Kidney tubule cell (primary cell): ENCODE measurements around the gene RNF121.
A peak's percentile ranks its signal among the peaks of the same experiment; 100 is the strongest.

Source experiments
- DNase-seq: peaks from one replicate; pipeline ENCODE4 v3.0.0-alpha.2; 2018; ENCODE audit warnings: low spot score

RNF121 gene

GRCh38 chr11:72006309-72007088 is 77.7 kb downstream of the RNF121 start:
- no peak for DNase-seq

DNA sequence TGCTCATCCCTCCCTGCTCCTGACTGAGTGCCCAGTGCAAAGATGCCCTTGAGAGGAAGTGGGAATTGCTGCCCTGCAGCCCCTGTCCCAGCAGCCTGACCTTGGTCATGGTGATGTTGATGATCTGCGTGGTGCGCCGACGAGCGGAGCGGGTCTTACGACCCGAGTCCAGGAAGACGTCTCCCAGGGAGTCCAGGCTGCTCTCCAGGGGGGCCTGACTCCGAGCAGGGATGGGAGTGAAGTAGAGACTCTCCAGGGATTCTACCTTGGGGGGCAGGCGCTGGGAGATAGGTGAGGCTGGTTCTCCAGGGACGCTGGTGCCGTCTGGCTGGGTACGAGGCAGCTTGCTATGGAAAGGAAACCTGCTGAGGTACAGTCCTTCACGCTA is 78.2 kb downstream of the RNF121 start:
- DNase-seq: no peak

DNA sequence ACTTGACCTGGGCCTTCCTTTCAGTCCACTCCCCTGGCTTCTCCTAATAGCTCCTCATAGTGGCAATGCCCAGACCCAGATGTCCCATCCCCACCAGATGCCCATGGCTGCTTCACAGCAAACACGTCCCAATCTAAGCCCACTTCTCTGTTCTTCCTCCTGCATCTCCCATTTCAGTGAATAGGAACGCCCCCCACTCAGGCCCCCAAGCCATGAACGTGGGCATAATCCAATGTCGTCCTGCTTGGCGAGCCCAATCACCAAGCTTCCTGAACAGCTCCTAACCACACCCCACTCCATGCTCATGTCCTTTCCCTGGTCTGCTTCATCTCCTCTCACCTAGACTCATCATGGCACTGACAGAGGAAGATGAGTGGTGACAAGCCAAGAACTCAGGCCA is 78.7 kb downstream of the RNF121 start:
- no peak for DNase-seq

GRCh38 chr11:72008728-72009127 is 79.9 kb downstream of the RNF121 start:
- DNase-seq: no peak

GRCh38 chr11:72009156-72009555 is 80.3 kb downstream of the RNF121 start:
- DNase-seq: no peak

DNA sequence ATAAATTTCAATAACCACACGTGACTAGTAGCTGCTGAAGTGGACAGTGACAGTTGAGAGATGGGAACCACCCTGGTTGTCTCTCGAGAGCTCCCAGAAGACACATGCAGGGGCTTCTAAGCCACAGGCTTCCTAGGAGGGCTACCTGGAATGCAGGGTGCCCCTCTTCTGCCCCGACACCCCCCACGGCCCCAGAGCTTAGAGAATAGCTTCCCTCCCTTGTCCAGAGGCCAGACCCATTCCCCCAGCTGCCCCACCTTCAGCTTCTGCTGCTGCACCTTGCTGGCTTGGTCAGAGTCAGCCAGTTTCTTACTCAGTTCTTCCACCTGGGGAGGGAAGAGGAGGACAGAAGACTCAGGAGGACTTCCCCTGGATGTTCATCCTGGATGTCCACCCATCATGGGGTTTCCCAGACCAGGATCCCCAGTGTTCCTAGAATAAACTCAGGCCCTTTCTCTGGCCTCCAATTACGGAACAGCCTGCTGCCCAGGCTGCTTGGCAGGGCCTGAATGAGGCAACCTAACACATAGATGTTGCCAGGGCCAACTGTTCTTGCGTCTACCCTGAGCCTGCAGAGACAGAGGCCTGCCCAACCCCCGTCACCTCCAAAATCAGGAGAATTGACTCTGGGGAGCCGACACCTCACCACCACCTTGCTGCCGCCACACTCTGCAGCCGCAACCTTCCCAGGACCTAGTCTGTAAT is 81.8 kb downstream of the RNF121 start:
- no peak for DNase-seq

GRCh38 chr11:72012091-72012630 is 83.3 kb downstream of the RNF121 start:
- no peak for DNase-seq

DNA sequence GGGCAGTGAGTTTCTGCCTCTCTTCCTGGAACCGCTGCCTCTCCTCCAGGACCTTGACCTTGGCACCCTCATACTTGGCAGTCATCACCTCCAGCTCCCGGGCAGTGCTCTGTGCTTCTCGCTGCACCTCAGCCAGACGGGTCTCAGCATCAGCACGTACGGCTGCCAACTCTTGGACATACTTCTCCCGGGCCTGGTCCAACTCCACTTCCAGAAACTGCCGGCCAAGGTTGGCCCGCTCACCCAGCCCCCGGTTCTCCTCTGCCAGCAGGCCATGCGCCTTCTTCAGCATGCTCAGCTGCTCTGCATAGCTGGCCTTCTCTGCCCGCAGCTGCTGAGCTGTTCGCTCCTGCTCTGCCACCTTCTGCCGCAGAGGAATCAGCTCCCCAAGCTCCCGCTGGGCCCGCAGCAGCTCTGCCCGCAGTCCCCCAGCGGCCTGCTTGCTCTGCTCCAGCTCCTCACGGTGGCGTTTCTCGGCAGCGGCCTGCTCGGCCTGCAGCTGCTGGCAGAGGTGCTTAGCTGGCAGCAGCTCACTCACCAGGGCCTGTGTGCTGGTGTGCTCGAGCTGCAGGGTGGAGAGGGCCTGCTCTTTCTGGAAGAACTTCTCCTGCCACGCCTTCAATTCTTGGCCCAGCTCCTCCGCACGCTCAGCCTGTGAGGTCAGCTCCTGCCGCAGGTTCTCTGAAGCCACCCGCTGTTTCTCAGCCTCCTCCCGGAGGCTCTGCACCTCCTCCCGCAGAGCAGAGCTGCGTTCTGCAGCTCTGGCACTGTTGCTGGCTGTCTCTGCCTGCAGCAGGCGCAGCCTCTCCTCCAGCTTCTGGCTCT is 84.3 kb downstream of the RNF121 start:
- peak; percentile 73 for DNase-seq

DNA sequence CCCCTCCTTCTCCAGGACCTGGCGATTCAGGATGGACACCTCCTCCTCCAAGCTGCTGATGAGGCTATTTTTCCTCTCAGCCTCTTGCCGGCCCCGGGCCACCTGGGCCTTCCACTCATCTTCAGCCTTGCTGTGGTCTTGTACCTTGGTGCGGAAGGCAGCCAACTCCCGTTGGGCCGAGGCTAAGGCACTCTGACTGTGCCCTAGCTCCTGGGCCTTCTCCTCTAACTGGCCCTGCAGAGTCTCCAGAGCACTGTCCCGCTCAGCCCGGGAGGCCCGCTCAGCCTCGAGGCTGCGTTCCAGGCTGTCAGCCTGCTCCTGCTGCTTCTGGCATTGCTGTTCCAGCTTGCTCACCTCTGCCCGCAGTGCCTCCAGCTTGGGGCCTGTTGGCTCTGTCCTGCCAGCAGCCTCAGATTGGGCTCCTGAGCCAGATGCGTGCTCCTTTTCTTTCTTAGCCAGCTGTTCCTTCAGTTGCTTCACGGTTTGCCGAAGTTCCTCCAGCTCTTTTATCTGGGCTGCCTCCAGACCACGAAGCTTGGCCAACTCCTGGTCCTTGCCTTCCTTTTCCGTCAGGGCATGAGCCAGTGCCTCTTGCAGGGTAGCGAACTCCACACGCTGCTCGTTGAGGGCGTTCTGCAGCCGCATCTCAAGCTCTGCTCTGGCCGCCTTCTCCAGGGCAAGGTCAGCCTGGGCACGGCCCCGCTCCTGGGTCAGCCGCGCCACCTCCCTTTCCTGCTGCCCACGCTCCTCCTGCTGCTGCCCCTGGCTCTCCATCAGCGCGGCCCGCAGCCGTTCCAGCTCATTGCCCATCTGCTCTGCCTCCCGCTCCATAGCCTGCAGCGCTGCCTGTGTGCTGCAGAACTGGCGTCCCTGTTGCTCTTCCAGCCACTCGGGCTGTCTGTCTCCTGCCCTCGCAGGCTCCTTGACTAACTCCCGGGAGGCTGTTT is 85.2 kb downstream of the RNF121 start:
- peak; percentile 21 for DNase-seq

DNA sequence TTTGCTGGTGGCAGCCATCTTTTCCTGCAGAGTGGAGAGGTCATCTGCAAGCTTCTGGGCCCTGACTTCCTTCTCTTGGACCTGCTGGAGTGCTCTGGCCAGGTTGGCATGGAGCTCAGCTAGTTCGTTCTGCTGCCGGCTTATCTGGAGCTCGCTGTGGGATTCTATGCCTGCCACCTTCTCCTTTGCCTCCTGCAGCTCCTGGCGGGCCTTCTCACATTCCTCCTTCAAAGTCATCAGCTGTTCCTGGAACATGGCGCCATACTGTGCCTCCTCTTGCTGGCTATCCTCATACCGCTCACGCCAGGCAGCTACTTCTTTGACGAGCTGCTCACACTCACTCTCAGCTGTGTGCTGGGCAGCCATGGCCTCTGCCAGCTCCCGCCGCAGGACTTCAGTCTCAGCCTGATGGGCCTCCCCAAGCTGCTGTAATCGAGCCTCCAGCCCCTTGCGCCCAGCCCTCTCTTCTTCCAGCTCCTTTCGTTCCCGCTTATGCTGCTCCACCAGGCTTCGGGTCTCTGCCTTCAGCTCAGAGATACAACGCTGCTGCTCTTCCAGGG is 86.0 kb downstream of the RNF121 start:
- DNase-seq: no peak

DNA sequence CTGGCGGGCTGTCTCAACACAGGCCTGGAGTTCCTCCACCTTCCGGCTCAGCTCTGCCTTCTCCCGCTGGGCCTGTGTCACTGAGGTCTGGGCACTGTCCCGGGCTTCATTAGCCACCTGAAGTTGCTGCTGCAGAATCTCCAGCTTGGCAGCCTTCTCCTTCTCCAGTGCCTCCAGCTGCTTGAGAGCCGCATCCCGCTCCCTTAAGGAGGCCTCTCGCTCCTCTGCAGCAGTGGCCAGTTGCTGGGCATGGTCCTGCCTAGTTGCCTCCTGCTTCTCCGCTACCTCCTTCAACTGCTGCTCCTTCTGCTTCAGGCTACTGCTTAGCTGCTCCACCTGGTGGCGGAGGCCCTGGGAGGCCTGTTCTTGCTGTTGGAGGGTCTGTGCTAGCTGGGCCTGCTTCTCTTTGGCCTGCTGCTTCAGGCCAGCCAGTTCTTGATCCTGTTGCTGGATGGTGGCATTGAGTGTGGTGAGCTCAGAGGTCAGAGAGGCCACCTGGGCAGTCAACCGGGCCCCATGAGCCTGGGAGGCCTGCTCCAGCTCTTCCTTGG is 86.7 kb downstream of the RNF121 start:
- DNase-seq: peak; percentile 57

GRCh38 chr11:72018171-72018570 is 89.3 kb downstream of the RNF121 start:
- DNase-seq: no peak

GRCh38 chr11:72023335-72023734 is 94.5 kb downstream of the RNF121 start:
- no peak for DNase-seq

- DNase-seq: no peak
These were observed 95.4 kb downstream of the RNF121 start for GRCh38 chr11:72024069-72024754.

DNA sequence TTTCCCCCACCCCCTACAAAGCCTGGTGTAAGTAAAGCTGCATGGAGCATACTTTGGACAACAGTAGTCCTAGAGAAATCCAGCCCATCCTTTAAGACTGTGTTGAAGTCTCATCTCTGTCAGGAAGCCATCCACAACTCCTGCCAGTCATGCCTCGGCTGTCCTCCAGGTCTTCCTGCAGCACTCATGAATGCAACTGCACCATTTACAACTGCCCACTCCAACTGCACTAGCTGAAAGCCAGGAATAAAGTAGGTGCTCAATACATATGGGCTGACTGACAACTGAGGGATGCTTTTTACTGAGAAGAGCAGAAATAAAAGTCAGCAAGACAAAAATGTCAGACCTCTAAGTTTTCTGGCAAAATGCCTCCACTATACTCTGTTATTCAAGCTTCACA is 97.2 kb downstream of the RNF121 start:
- no peak for DNase-seq

- no peak for DNase-seq
These were observed 101.7 kb downstream of the RNF121 start for GRCh38 chr11:72030472-72031045.

DNA sequence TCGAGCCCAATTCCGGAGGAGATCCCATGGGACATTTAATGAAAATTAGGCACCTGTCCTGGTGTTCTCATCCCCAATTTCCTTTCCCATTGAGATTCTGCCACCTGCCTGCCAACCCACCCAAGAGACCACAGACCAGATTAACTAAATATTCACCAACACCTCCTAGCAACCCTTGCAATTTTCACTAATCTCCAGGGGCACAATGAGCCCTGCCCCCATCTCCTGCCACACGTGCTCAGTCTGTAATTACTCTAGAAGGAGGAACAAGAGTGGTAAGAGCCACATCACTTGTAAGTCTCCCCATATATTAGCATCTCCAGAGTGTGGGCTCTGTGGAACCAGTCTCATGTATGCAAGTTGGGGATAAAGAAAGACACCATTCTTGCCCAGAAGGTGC is 107.8 kb downstream of the RNF121 start:
- no peak for DNase-seq

DNA sequence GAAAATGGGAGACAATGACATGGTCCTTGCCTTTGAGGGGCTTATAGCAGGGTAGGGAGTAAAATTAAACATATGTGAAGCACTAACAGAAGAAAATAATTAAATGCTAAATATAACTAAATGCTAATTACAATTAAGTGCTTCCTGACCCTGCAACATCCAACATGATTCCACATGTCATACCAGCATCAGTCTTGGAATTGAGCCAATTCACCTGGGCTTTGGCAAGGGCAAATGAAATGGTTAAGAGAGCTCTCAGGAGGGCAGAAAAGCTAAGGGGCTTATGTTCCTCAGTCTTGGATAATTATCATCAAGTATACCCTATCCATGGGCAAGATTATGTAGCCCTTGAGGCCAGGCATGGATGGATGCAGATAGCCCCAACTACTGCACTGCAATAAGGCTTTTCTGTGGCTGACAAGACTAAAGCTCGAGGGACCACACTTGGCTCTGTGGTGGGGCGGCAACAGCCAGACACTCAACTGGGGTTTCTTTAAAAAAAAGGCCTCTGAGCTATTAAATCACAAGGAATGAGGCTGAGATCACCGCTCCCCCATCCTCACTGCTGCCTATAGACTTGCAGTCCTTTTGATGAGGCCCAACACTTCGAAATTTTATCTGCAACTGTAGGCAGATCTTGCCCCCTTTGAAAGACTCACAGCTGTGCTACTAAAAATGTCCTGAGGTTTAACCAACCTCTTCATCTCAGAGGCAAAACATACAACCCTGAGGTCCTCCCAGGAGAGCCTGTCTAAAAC is 108.9 kb downstream of the RNF121 start:
- no peak for DNase-seq

DNA sequence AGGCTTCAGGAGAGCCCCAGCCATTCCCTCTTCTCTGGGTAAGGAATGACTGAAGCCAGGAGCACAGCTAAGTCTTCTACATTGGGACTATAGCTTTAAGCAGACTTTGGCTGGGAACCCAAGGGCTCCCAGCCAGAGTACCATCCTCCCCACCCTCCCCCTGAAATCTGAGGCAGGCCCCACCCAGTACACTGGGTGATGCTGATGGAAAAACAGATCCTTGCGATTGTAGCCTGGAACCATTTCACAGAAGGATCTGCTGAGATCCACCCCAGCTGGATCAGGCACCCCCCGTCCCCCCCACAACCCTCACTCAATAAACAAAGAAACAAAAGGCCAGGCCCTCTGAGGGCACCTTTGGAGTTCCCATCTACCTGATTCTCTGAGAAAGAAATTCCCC is 109.6 kb downstream of the RNF121 start:
- no peak for DNase-seq
